ENCODE data around the gene CFAP65. TPM values are rescaled to one million over a fixed set of nuclear protein-coding genes. Genes with fewer than 3 reads are reported as not detected.

CFAP65 gene
- total RNA-seq: not detected in 2 replicates

GRCh38 chr2:219041252-219041651 lies at the start of gene CFAP65:
Gene CFAP65, minus strand, starts transcription at chr2:219041516. Its CDS starts 2,468 bp downstream, at chr2:219039048.
- H3K4me3 Mint-ChIP-seq (ENCODE audit: low read depth): peak within 1 kb of the TSS; percentile 50
- no peaks in the 10 kb centered on the region for H3K36me3 Mint-ChIP-seq (ENCODE audit: low read depth)
- DNase-seq (ENCODE audit: low spot score): no peak
- no peaks in the 10 kb centered on the region for H3K9me3 Mint-ChIP-seq
- H3K27ac Mint-ChIP-seq: no peak within 1 kb of the TSS
- H3K27me3 Mint-ChIP-seq (ENCODE audit: low read depth): peaks cover 32% of the 10 kb centered on the region
- intact Hi-C loops (cut with micrococcal nuclease): no loop called here
- peaks cover 4% of the 10 kb centered on the region for H3K4me1 Mint-ChIP-seq (ENCODE audit: low read depth)

- intact Hi-C loops (cut with micrococcal nuclease): no loop called here
- H3K36me3 Mint-ChIP-seq (ENCODE audit: low read depth): no peaks in the 10 kb centered on the region
- H3K9me3 Mint-ChIP-seq: no peaks in the 10 kb centered on the region
- H3K27ac Mint-ChIP-seq: no peak overlapping the region
- no peak for DNase-seq (ENCODE audit: low spot score)
- H3K4me3 Mint-ChIP-seq (ENCODE audit: low read depth): no peak overlapping the region
- no peaks in the 10 kb centered on the region for H3K4me1 Mint-ChIP-seq (ENCODE audit: low read depth)
- no peaks in the 10 kb centered on the region for H3K27me3 Mint-ChIP-seq (ENCODE audit: low read depth)
These were observed 49.4 kb upstream of the CFAP65 start for GRCh38 chr2:219090436-219091299.

GRCh38 chr2:219089330-219089729 lies 48.0 kb upstream of the CFAP65 start:
- no peak for DNase-seq (ENCODE audit: low spot score)
- Mint-ChIP-seq H3K27me3 (ENCODE audit: low read depth) (no peaks in the 10 kb centered on the region), H3K27ac (no peak overlapping the region), H3K4me1 (ENCODE audit: low read depth) (peaks cover 7% of the 10 kb centered on the region), H3K9me3 (no peaks in the 10 kb centered on the region), H3K36me3 (ENCODE audit: low read depth) (no peaks in the 10 kb centered on the region), H3K4me3 (ENCODE audit: low read depth) (no peak overlapping the region)
- intact Hi-C loops (cut with micrococcal nuclease): no loop called here

- no peaks in the 10 kb centered on the region for H3K36me3 Mint-ChIP-seq (ENCODE audit: low read depth)
These were observed 46.5 kb upstream of the CFAP65 start for GRCh38 chr2:219087848-219088247.

GRCh38 chr2:219087361-219087760 lies 46.0 kb upstream of the CFAP65 start:
- Mint-ChIP-seq H3K4me1 (ENCODE audit: low read depth) (peaks cover 7% of the 10 kb centered on the region), H3K9me3 (no peaks in the 10 kb centered on the region), H3K27me3 (ENCODE audit: low read depth) (no peaks in the 10 kb centered on the region), H3K4me3 (ENCODE audit: low read depth) (no peak overlapping the region), H3K27ac (no peak overlapping the region), H3K36me3 (ENCODE audit: low read depth) (no peaks in the 10 kb centered on the region)
- intact Hi-C loops (cut with micrococcal nuclease): no loop called here
- no peak for DNase-seq (ENCODE audit: low spot score)

More at GRCh38 chr2:219087848-219088247, 46.5 kb upstream of the CFAP65 start:
- no peaks in the 10 kb centered on the region for H3K27me3 Mint-ChIP-seq (ENCODE audit: low read depth)
- intact Hi-C loops (cut with micrococcal nuclease): no loop called here
- no peaks in the 10 kb centered on the region for H3K9me3 Mint-ChIP-seq
- H3K27ac Mint-ChIP-seq: no peak overlapping the region
- H3K4me1 Mint-ChIP-seq (ENCODE audit: low read depth): peaks cover 7% of the 10 kb centered on the region
- no peak overlapping the region for H3K4me3 Mint-ChIP-seq (ENCODE audit: low read depth)
- DNase-seq (ENCODE audit: low spot score): no peak

- Mint-ChIP-seq H3K36me3 (ENCODE audit: low read depth) (no peaks in the 10 kb centered on the region), H3K4me1 (ENCODE audit: low read depth) (peaks cover 7% of the 10 kb centered on the region), H3K4me3 (ENCODE audit: low read depth) (no peak overlapping the region), H3K27ac (no peak overlapping the region), H3K27me3 (ENCODE audit: low read depth) (no peaks in the 10 kb centered on the region), H3K9me3 (no peaks in the 10 kb centered on the region)
- intact Hi-C loops (cut with micrococcal nuclease): no loop called here
- no peak for DNase-seq (ENCODE audit: low spot score)
These were observed 44.9 kb upstream of the CFAP65 start for GRCh38 chr2:219086196-219086595.

- no peak for DNase-seq (ENCODE audit: low spot score)
- intact Hi-C loops (cut with micrococcal nuclease): no loop called here
- Mint-ChIP-seq H3K4me1 (ENCODE audit: low read depth) (peaks cover 7% of the 10 kb centered on the region), H3K4me3 (ENCODE audit: low read depth) (no peak overlapping the region), H3K36me3 (ENCODE audit: low read depth) (no peaks in the 10 kb centered on the region), H3K27me3 (ENCODE audit: low read depth) (no peaks in the 10 kb centered on the region), H3K27ac (no peak overlapping the region), H3K9me3 (no peaks in the 10 kb centered on the region)
These were observed 43.5 kb upstream of the CFAP65 start for GRCh38 chr2:219084791-219085190.

- intact Hi-C loops (cut with micrococcal nuclease): no loop called here
- Mint-ChIP-seq H3K4me1 (ENCODE audit: low read depth) (peaks cover 7% of the 10 kb centered on the region), H3K4me3 (ENCODE audit: low read depth) (no peak overlapping the region), H3K9me3 (no peaks in the 10 kb centered on the region), H3K36me3 (ENCODE audit: low read depth) (no peaks in the 10 kb centered on the region), H3K27ac (no peak overlapping the region), H3K27me3 (ENCODE audit: low read depth) (no peaks in the 10 kb centered on the region)
- no peak for DNase-seq (ENCODE audit: low spot score)
These were observed 41.1 kb upstream of the CFAP65 start for GRCh38 chr2:219082332-219082958.

- Mint-ChIP-seq H3K9me3 (no peaks in the 10 kb centered on the region), H3K27me3 (ENCODE audit: low read depth) (no peaks in the 10 kb centered on the region), H3K4me1 (ENCODE audit: low read depth) (peaks cover 7% of the 10 kb centered on the region), H3K36me3 (ENCODE audit: low read depth) (no peaks in the 10 kb centered on the region), H3K4me3 (ENCODE audit: low read depth) (no peak overlapping the region), H3K27ac (no peak overlapping the region)
- no peak for DNase-seq (ENCODE audit: low spot score)
- intact Hi-C loops (cut with micrococcal nuclease): no loop called here
These were observed 40.5 kb upstream of the CFAP65 start for GRCh38 chr2:219081701-219082331.

- H3K27ac Mint-ChIP-seq: no peak overlapping the region
- no peak for DNase-seq (ENCODE audit: low spot score)
- H3K36me3 Mint-ChIP-seq (ENCODE audit: low read depth): no peaks in the 10 kb centered on the region
- H3K9me3 Mint-ChIP-seq: no peaks in the 10 kb centered on the region
- H3K27me3 Mint-ChIP-seq (ENCODE audit: low read depth): no peaks in the 10 kb centered on the region
- peaks cover 7% of the 10 kb centered on the region for H3K4me1 Mint-ChIP-seq (ENCODE audit: low read depth)
- intact Hi-C loops (cut with micrococcal nuclease): no loop called here
- no peak overlapping the region for H3K4me3 Mint-ChIP-seq (ENCODE audit: low read depth)
These were observed 39.8 kb upstream of the CFAP65 start for GRCh38 chr2:219081096-219081495.

GRCh38 chr2:219079417-219079816 lies 38.1 kb upstream of the CFAP65 start:
- Mint-ChIP-seq H3K4me1 (ENCODE audit: low read depth) (no peaks in the 10 kb centered on the region), H3K36me3 (ENCODE audit: low read depth) (no peaks in the 10 kb centered on the region), H3K9me3 (no peaks in the 10 kb centered on the region), H3K27me3 (ENCODE audit: low read depth) (no peaks in the 10 kb centered on the region), H3K27ac (no peak overlapping the region), H3K4me3 (ENCODE audit: low read depth) (no peak overlapping the region)
- no peak for DNase-seq (ENCODE audit: low spot score)
- intact Hi-C loops (cut with micrococcal nuclease): no loop called here

GRCh38 chr2:219078951-219079350 lies 37.6 kb upstream of the CFAP65 start:
- Mint-ChIP-seq H3K36me3 (ENCODE audit: low read depth) (no peaks in the 10 kb centered on the region), H3K4me1 (ENCODE audit: low read depth) (no peaks in the 10 kb centered on the region), H3K27ac (no peak overlapping the region), H3K9me3 (no peaks in the 10 kb centered on the region), H3K27me3 (ENCODE audit: low read depth) (no peaks in the 10 kb centered on the region), H3K4me3 (ENCODE audit: low read depth) (no peak overlapping the region)
- intact Hi-C loops (cut with micrococcal nuclease): no loop called here
- no peak for DNase-seq (ENCODE audit: low spot score)

- Mint-ChIP-seq H3K4me1 (ENCODE audit: low read depth) (no peaks in the 10 kb centered on the region), H3K4me3 (ENCODE audit: low read depth) (no peak overlapping the region), H3K27ac (no peak overlapping the region), H3K36me3 (ENCODE audit: low read depth) (no peaks in the 10 kb centered on the region), H3K27me3 (ENCODE audit: low read depth) (no peaks in the 10 kb centered on the region), H3K9me3 (no peaks in the 10 kb centered on the region)
- no peak for DNase-seq (ENCODE audit: low spot score)
- intact Hi-C loops (cut with micrococcal nuclease): no loop called here
These were observed 36.8 kb upstream of the CFAP65 start for GRCh38 chr2:219078126-219078525.
